ENCODE results near the gene LRP2. TPM values are rescaled to one million over a fixed set of nuclear protein-coding genes. Genes with fewer than 3 reads are reported as not detected.
"Not testable (repeated sequence)": the region's sequence is repeated elsewhere in the genome, so short reads cannot be mapped to it uniquely, and the experiment has no call there.

Gene LRP2
- polyA plus RNA-seq, 3 donors: not detected

DNA sequence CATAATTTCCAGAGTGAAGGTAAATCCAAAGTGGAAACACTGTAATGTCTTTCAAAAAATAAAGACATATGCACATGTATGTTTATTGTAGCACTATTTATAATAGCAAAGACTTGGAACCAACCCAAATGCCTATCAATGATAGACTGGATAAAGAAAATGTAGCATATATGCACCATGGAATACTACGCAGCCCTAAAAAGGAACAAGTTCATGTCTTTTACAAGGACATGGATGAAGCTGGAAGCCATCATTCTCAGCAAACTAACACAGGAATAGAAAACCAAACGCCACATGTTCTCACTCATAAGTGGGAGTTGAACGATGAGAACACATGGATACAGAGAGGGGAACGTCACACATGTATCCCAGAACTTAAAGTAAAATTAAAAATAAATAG, 57.6 kb downstream of the LRP2 start:
- H3K27me3 Mint-ChIP-seq (ENCODE audit: low read depth in 3 of 3); H3K4me3 Mint-ChIP-seq; H3K9me3 ChIP-seq (replicated peaks in 1 of 2; ENCODE audit: control insufficient read depth in 1 of 2, insufficient read depth in 1 of 2, low read length in 2 of 2); H3K36me3 Mint-ChIP-seq; H3K9ac ChIP-seq (ENCODE audit: insufficient read depth, low read length, poor library complexity, severe bottlenecking); H3K27me3 ChIP-seq (ENCODE audit: control insufficient read depth in 2 of 2, insufficient read depth in 2 of 2, low read length in 2 of 2); H3K4me1 ChIP-seq (ENCODE audit: control insufficient read depth in 1 of 2, insufficient read depth in 2 of 2, low read length in 2 of 2); H3K36me3 ChIP-seq (replicated peaks in 1 of 2; ENCODE audit: control insufficient read depth in 1 of 2, insufficient read depth in 2 of 2, low read length in 2 of 2); H3K4me2 ChIP-seq (replicated peaks; ENCODE audit: extremely low read depth, low read length, poor library complexity, severe bottlenecking); H3K27ac Mint-ChIP-seq; H3K9me3 Mint-ChIP-seq; H3K4me1 Mint-ChIP-seq; intact Hi-C loops (cut with micrococcal nuclease); H3K27ac ChIP-seq (ENCODE audit: low read depth in 1 of 2, low read length in 2 of 2); H3K79me2 ChIP-seq (ENCODE audit: insufficient read depth, low read length); DNase-seq; H3K4me3 ChIP-seq (replicated peaks in 1 of 3; ENCODE audit: low read depth in 2 of 3, low read length in 3 of 3); H2AFZ ChIP-seq (ENCODE audit: insufficient read depth, low read depth, low read length, poor library complexity, severe bottlenecking); H4K20me1 ChIP-seq (ENCODE audit: insufficient read depth, low read length): not testable (repeated sequence)
- no CpG with 5 or more reads among the region's 4 CpGs for WGBS (ENCODE audit: insufficient coverage)

DNA sequence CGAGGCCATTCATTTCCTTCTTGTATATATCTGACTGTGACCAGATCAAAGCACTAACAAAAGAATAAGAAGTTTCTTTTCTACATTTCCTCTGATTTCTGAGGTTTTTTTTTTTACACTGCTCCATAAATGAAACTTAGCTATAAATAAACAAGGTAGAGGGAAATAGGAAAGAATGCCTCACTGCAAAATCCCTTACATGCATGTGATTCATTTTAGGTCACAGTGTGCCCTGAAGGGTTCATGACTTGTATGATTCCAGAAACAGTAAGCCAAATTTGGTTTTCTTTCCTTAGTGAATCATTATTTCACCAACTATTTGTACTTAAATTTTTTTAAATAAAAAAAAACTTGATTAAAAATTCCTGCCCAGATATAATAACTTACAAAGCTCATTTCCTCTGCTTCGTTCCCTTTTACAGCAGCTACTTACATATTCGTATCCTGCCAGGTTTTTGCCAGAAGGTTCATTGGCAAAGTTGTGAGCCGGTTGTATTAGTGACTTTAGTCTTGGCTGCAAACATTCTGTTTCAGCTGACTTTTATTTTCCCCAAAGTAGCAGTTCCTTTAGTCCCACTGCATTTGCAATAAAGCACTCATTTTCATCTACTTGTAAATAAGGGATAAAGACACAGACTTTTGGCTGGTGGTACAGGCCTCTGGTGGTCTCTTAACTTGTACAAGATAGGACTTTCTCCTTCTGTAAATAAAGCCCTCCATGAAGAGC, 58.6 kb downstream of the LRP2 start:
- TF ChIP-seq, protein P1, sequence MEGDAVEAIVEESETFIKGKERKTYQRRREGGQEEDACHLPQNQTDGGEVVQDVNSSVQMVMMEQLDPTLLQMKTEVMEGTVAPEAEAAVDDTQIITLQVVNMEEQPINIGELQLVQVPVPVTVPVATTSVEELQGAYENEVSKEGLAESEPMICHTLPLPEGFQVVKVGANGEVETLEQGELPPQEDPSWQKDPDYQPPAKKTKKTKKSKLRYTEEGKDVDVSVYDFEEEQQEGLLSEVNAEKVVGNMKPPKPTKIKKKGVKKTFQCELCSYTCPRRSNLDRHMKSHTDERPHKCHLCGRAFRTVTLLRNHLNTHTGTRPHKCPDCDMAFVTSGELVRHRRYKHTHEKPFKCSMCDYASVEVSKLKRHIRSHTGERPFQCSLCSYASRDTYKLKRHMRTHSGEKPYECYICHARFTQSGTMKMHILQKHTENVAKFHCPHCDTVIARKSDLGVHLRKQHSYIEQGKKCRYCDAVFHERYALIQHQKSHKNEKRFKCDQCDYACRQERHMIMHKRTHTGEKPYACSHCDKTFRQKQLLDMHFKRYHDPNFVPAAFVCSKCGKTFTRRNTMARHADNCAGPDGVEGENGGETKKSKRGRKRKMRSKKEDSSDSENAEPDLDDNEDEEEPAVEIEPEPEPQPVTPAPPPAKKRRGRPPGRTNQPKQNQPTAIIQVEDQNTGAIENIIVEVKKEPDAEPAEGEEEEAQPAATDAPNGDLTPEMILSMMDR (IDR thresholded peaks at IDR 0.05): no peak
- 58% methylated on average over 3 of the region's 4 CpGs for WGBS (ENCODE audit: insufficient coverage)

More for the DNA sequence above, 58.6 kb downstream of the LRP2 start:
- Histone ChIP-seq H3K36me3 (replicated peaks in 1 of 2; ENCODE audit: control insufficient read depth in 1 of 2, insufficient read depth in 2 of 2, low read length in 2 of 2) (no peaks in the 10 kb centered on the region), H3K4me2 (replicated peaks; ENCODE audit: extremely low read depth, low read length, poor library complexity, severe bottlenecking) (no peak overlapping the region), H3K4me1 (ENCODE audit: control insufficient read depth in 1 of 2, insufficient read depth in 2 of 2, low read length in 2 of 2) (no peaks in the 10 kb centered on the region), H3K27me3 (ENCODE audit: control insufficient read depth in 2 of 2, insufficient read depth in 2 of 2, low read length in 2 of 2) (peaks cover 0 to 3% of the 10 kb centered on the region in 2 donors), H3K9me3 (replicated peaks in 1 of 2; ENCODE audit: control insufficient read depth in 1 of 2, insufficient read depth in 1 of 2, low read length in 2 of 2) (no peaks in the 10 kb centered on the region), H3K9ac (ENCODE audit: insufficient read depth, low read length, poor library complexity, severe bottlenecking) (no peak overlapping the region), H3K79me2 (ENCODE audit: insufficient read depth, low read length) (no peaks in the 10 kb centered on the region), H3K4me3 (replicated peaks in 1 of 3; ENCODE audit: low read depth in 2 of 3, low read length in 3 of 3) (no peak overlapping the region), H4K20me1 (ENCODE audit: insufficient read depth, low read length) (no peaks in the 10 kb centered on the region), H3K27ac (ENCODE audit: low read depth in 1 of 2, low read length in 2 of 2) (no peak overlapping the region), H2AFZ (ENCODE audit: insufficient read depth, low read depth, low read length, poor library complexity, severe bottlenecking) (no peak overlapping the region)
- H3K9me3 Mint-ChIP-seq: peaks cover 0 to 7% (median 3%) of the 10 kb centered on the region in 7 donors
- DNase-seq: no peak
- H3K36me3 Mint-ChIP-seq: no peaks in the 10 kb centered on the region
- no peak overlapping the region for H3K27ac Mint-ChIP-seq
- H3K27me3 Mint-ChIP-seq (ENCODE audit: low read depth in 3 of 3): peaks cover 4 to 10% (median 6%) of the 10 kb centered on the region in 3 donors
- H3K4me3 Mint-ChIP-seq: no peak overlapping the region
- H3K4me1 Mint-ChIP-seq: no peaks in the 10 kb centered on the region
- intact Hi-C loops (cut with micrococcal nuclease): no loop called here
